HG03565 (cell line): ENCODE measurements around the gene TMEM108.

Source experiments
- ATAC-seq: cut with Tn5 transposase; IDR thresholded peaks from one replicate; pipeline ENCODE4 v1.9.1; 2021; ENCODE audit warnings: mild to moderate bottlenecking, moderate library complexity; ENCODE audit not compliant: unreplicated experiment

TMEM108 gene

GRCh38 chr3:133053532-133053931, 15.3 kb downstream of the TMEM108 start:
- ATAC-seq: no peak

DNA sequence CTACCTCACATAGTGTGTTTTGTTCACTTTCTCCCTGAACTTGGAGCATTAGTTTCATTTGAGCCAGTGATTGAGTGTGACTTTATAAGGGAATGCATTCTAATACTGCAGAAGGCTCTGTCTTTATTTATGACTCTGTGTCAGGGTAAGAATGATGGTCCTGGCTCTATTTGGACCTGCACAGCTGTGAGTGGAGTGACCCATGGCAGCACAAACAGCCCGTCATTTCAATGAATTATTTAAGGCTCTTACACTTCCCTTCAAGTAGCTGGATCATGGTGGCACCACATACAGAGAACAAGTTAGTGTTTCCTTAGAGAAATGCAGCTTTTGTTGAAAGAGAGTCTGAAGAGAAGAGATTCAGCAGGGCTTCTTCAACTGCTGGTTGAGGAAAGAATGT, 16.4 kb downstream of the TMEM108 start:
- ATAC-seq: no peak

DNA sequence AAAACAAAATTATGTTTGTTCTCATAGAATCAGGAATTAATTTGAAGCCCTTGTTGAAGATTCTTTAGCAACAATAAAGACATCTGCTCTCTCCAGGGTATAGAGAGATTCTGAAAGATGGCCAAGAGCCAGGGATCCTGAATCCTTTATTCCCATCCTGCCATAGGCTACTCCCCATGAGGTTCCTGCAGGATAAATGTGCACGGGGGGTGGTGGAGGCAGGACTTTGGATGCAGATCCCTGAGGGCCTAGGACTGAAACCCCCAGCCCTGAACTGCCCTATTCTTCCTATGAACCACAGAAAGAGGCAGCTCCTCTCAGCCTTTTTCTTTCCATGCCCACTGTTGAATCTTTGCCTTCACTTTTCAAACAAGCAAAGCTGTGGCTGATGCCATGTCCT, 17.1 kb downstream of the TMEM108 start:
- no peak for ATAC-seq

DNA sequence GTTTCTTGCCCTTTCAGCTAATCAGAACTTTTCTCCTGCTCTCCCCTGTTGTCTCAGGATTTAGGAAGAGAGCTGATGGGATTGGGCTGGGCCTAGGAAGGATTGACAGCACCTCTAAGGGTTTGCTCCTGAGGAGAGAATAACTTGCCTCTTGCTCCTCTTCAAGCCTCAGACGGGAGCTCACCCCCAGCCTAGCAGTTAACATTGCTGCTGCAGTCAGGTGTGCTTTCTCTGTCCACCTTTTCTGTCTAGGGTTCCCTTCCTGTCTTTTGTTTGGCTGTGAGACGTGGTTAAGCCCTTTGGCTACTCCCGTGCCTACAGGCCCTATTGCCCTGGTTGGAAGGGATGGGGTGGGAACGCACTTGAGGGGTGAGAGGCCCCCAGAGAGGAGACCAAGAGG, 20.1 kb downstream of the TMEM108 start:
- ATAC-seq: no peak

GRCh38 chr3:133058831-133059230, 20.6 kb downstream of the TMEM108 start:
- ATAC-seq: no peak

DNA sequence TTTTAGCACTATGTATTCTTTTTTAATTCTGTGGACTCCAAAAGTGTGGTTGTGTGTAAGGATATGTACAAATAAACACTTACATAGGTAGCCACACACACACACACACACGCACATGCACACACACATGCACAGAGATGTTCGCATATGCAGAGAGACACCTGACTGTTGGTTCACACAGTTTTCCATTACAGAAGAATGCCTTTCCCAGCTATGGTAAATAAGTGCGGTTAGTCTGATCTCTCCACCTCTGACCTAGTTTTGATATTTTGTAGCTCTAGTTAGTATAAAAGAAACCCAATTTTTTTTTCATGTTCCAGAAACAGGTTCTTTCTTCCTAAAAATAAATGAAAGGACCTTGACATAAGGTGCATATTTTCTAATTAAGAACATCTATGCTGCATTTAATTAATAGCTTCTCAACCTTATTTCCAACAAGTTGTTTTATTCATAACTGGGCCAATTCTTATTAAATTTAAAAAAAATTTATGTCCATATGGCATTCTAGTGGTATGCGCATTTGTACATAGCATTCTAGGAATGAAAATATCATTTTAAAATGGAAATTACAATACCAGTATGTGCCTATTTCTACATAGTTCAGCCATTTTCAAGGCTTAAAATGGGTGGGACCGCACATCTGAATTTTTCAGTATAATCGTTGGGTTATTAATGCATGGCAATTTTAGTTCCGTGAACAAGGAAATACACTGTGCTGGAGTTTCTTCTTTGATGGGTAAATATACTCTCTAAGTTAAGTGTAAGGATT, 27.2 kb downstream of the TMEM108 start:
- ATAC-seq: no peak

DNA sequence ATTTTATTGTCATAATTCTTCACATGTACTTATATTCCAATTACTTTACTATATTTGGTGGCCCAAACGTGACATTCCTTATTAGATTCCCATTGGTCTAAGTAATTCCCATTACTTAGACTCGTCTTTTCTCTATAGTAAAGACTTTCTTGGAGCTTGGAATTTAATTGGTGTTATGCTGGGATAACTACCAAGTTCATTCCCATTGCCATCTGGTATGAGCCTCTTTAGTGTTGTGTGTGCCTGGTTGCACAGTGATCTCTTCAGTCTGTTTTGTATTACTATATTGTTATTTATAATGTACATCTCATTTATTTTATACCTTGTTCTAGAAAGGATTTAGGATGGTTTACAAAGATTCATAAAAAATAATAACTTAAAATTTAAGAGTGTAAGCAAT, 27.8 kb downstream of the TMEM108 start:
- no peak for ATAC-seq

DNA sequence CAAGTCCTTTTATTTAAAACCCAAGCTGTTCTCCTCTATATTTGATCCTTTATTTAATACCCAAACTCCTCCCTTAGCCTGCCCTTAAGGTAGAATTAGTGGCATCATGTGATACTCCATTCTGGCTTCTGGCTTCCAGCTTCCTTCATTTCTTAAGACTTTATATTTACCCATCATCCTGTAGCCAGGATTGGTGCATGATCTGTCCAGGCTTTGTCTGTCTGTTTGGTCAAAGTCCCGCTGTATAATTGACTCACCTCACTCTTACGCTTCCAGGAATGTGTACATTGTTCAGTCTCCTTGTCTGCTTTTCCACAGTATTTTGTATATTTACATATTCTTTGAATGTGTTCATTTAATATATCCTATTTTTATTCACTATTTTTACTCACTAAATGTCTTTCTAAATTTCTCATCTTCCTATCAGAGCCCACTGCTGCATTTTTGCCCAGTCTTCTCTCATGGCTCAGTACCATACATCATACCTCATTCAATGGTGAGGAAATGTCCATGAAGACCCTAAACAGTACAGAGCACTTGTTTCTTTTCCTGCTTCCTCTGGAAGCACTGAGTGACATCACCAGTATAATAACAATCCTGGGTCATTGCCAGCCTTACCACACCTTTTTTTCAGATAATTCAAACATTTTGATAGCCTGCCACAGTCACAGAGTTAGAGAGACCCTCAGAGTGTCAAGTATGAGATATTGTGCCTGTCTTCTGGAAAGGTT, 31.5 kb downstream of the TMEM108 start:
- no peak for ATAC-seq

- no peak for ATAC-seq
Measured at GRCh38 chr3:133074977-133075376, 36.8 kb downstream of the TMEM108 start.

DNA sequence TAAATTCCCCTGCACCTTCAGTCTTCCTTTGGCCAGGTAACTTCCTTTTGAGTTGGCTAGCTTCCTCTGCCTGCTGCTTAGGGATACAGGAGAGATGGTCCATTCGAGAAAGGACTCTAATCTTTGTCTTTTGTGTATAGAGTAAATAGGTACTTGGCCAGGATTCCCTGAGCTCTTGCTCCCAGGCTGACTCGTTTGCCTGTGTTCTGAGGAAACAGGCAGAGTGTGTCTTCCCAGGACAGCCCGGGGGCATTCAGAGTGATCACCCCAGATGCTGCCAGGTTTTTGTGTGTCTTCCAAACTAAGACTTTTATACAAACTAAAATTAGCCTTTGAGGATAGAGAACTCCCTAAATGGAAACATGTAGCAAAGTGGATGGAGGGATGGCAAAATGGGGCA, 39.5 kb downstream of the TMEM108 start:
- ATAC-seq: no peak

DNA sequence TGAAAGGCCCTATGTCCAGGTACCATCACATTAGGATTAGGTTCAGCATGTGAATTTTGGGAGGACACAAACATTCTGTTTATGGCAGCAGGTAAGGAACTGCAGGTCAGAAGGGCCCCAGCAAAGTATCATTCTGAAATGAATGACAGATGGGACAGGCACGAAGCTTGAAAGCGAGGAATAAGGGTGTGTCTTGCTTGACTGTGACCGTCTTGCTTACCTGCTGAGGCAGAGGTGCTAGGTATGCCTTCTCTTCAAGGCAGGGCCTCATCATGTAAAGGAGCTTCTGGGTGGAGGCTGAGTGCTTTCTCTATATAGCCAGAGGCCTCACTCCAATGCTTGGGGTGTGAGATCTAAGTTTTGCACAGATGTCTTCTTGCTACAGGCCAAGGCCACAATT, 41.4 kb downstream of the TMEM108 start:
- no peak for ATAC-seq

GRCh38 chr3:133081016-133081415, 42.8 kb downstream of the TMEM108 start:
- no peak for ATAC-seq

DNA sequence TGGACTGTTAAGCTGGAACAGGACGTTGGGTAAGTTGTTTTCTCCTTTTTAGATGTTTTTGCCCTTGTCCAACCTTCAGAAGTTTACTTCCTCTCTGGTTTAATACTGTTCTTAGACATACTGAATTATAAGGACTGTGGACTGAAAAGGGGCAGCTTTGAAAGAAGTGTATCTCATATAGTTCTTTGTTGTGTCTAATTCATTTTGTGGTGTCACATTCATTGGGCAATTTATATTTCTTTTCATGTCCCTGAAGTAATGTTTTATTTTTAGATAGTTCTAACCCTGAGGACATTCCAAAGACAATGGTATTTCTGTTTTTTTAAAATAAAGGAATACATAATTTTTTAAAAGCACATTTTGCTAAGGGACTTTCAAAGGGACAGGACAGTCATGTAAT, 45.2 kb downstream of the TMEM108 start:
- ATAC-seq: no peak

- no peak for ATAC-seq
Measured at GRCh38 chr3:133089906-133090485, 51.8 kb downstream of the TMEM108 start.

DNA sequence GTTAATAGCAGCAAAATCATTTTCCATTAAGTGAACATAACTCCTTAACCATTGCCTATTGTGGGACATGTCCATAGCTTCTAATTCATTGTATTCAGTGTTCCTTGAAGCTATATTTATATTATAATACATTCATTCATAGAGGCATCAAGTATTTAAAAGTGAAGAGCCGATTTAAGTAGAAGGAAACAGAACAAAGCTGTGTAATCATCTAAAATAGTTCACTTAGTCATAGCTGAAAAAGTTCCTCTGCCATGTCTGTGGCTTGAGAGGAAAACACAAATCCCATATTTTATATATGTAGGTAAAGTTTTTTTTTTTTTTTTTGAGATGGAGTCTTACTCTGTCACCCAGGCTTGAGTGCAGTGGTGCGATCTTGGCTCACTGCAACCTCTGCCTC, 54.5 kb downstream of the TMEM108 start:
- no peak for ATAC-seq

- ATAC-seq: no peak
Measured at GRCh38 chr3:133093366-133093765, 55.2 kb downstream of the TMEM108 start.

DNA sequence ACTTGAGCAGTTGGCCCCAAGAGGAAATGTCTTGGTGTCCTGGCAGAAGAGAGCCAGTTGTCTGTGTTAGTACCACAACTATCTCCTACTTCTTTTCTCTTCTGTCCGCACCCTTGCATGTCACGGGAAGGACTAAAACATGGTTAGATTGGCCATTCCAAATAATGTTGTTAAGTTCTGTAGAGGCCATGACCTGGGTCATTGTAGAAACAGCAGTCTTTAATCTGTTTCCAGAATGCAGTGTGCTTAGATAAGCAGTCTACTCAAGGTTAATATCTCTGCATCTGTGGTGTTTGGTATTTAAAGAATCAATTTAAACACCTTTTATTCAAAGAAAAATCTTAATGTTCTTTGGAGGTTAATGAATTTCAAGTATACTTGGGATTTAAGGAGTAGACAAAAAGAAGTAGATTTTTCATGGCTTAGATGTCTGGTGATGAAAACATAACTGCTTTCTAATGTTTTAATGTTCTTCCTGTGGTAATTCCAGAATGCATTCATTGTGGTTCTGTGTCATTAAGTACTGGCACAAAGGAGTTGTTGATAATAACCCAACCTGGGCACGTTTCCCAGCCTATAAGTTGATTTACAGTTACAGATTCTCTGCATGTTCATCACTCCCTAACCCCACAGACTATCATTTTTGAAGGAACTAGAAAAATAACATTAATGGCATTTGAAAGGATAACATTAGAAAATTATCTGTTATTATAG, 58.9 kb downstream of the TMEM108 start:
- no peak for ATAC-seq

DNA sequence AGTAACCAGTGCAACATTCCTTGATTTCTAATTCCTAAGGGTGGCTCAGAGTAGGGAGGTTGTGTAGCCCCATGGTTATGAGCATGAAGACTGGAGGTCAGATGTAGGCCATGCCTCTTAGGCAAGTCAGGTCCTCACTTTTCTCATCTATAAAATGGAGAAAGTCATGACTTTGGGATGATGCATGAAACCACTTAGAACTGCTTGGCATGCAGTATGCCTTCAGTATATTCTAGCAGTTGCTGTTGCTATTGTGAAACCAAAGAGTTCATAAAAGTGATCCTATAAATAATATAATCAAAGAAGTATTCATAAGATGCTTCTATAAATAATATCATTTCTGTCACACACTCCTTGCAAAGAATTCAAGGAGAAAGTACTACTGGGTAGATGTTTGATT, 65.5 kb downstream of the TMEM108 start:
- no peak for ATAC-seq

- ATAC-seq: no peak
Measured at GRCh38 chr3:133106169-133106568, 68.0 kb downstream of the TMEM108 start.

- no peak for ATAC-seq
Measured at GRCh38 chr3:133112666-133113065, 74.5 kb downstream of the TMEM108 start.

GRCh38 chr3:133113526-133113925, 75.3 kb downstream of the TMEM108 start:
- ATAC-seq: no peak
